NCI-H1417 treated with DMSO at 0.1 percent for 48 hours (cell line): Measurements from ENCODE around the gene TRIM9.

Source experiments
- DNase-seq: peaks from one replicate; lab custom pipeline; 2025; lab: John Stamatoyannopoulos, UW

TRIM9 gene

GRCh38 chr14:51094901-51095853 lies at the start of gene TRIM9:
Gene TRIM9 (minus strand): TSS chr14:51095105. CDS start chr14:51094939, 166 bp downstream.
- DNase-seq: peak; percentile 96

DNA sequence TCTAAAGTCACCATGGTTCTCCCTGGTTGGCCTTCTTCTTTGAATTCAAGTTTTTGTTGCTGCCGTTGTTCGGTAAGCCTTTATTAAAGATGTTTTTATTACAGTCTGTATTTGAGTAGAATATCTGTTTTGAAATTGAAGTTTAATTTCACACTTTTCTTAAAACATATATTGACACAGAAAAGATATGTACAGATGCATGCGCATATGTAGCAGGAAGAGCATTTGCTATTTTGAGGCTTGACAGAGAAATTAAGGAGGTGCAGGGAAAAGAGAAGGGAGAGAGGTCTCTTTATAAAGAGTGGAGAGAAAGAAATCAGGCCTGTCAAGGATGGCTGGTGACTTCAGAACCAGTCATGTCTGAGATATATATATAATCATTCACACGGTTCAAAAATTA lies 46.0 kb upstream of the TRIM9 start:
- DNase-seq: no peak

DNA sequence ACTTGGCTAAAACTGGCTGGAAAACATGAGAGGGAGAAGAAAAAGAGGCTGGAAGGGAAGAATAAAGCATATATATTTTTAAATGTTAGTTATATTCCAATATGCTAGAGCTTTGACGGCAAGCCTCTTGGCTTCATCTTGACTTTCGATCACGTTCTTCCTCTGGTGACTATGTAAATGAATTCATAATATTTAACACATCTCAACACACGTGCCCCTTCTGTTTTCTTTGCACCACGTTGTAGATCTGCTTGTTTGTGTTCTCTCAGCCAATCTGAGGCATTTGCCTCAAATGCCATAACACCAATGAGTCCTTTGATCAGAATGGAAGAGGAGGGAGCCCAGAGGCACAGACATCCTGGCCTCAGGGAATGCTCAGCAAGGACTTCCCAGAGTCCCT lies 45.4 kb upstream of the TRIM9 start:
- DNase-seq: no peak

GRCh38 chr14:51139121-51139681 lies 44.3 kb upstream of the TRIM9 start:
- no peak for DNase-seq

- no peak for DNase-seq
Measured at GRCh38 chr14:51138404-51139103, 43.6 kb upstream of the TRIM9 start.

DNA sequence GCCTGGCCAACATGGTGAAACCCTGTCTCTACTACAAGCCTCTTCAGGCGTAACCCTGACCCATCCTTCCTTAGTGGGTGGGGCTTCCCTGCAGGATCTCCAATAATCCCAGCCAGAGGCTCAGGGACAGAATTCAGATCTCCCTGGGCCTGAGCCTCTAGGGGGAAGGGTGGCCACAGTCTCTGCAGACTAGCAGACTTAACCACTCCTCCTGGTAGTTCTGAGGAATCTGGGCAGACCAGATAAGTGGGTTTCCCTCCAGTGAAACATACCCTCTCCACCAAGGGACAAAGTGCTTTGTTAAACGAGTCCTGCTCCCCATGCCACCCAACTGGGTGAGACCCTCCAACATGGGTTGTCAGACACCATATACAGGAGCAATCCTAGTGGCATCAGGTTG lies 36.6 kb upstream of the TRIM9 start:
- no peak for DNase-seq

GRCh38 chr14:51129130-51129529 lies 34.2 kb upstream of the TRIM9 start:
- no peak for DNase-seq

GRCh38 chr14:51124029-51124428 lies 29.1 kb upstream of the TRIM9 start:
- DNase-seq: no peak

- no peak for DNase-seq
Measured at GRCh38 chr14:51121096-51121495, 26.2 kb upstream of the TRIM9 start.

DNA sequence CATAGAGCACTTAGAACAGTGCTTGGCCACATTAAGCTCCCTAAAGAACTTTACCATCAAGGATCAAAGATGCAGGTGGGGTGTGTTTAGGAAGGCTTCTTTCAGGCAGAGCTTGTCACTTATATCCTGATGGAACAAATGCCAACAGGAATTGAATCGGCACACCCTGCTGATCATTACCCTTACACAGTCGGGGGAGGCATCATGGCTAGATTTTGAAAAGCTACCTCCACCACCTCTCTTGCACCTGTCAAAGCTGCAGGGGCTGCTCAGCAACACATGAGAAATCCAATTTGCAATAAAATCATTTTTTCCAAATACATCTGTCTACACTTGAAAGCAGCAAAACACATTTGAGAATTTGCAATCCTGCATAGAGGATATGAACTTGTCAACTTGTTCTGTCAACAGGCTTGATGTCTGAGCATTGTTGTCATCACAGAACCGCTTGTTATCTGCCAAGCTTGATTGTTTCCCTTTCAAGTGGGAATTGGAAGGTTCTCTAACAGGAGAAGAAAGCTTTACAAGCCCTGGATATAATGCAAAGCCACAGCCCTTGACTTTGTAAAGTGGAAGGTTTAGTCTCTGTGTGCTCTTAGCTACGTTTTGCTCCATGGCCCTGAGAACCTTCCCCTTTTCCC lies 24.6 kb upstream of the TRIM9 start:
- no peak for DNase-seq

DNA sequence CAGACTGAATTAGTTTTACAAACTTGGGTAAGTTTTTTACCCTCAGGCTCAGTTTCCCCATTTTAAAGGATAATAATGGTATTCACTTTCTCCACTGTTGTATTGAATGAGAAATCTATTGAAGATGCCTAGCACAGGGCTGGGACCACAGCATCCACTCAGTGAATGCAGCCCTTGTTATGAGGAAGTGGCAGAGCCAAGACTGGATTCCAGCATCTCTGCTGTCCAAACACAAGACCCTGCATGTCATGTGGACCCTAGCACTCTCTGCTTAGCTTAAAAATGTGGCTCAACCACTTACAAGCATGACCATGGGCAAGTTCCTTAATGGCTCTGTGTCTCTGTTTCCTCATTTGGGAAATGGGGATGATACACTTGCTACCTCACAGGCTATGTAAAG lies 24.1 kb upstream of the TRIM9 start:
- no peak for DNase-seq

DNA sequence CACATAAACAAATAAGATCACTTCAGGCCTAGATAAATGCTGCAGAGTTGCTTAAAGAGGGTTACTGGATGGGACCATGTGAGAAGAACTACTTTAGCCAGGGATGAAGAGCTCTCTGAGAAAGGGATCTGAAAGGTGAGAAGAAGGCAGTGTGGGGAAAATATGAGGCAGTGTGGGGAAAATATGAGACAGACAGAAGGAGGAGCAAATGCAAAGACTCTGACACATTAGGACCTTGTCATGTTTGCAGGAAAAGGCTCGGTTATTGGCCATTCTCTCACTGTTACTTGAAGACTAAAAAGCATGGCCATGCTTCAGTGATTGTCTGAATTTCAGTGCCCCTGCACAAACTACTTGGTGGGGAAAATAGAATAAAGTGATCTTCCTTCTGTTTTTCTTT lies 22.7 kb upstream of the TRIM9 start:
- DNase-seq: no peak

GRCh38 chr14:51116682-51117081 lies 21.8 kb upstream of the TRIM9 start:
- DNase-seq: no peak

DNA sequence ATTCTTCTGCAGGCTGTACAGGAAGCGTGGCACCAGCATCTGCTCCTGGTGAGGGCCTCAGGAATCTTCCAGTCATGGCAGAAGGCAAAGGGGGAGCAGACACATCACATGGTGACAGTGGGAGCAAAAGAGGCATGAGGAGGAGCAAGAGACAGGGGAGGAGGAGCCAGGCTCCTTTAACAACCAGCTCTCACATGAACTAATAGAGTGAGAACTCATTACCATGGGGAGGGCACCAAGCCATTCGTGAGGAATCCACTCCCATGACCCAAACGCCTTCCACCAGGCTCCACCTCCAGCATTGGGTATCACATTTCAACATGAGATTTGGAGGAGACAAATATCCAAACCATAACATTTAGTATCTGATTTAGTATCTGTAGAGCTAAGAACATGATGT lies 14.7 kb upstream of the TRIM9 start:
- no peak for DNase-seq

DNA sequence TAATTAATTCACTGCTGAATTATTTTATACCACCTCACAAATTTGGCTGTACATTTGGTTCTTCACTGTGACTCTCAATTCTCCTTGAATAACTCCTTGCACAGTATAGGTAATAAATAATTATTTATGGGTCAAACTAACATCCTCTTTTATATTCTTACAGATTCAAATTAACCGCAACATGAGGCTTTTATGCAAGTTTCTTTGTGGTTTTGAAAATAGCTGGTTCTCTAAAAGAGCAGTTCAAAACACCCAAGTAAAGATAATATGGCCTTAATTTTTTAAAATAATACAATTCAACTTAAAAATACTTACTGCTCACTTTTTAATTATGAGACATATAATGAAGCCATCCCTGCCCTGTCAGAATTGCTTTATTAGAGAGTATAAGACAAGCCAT lies 12.9 kb upstream of the TRIM9 start:
- no peak for DNase-seq

DNA sequence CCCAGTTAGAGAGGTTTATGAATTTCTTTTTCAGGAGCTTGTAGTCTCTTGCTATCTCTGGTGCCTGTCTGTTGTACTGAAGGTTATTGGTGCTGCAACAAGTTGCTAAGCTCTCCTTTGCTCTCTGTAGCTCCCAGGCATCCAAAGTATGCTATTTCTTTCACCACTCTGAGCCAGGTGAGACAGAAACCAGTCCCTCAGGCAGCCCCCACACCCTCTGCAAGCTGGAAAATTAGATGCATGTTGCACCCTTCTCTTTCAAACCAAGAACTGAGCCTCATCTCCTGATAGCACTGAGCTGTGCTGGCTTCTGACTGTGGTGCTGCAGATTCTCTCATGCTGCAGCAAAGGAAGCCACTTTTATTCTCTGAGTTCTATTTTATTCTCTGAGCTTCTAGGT lies 9.6 kb upstream of the TRIM9 start:
- no peak for DNase-seq

- DNase-seq: no peak
Measured at GRCh38 chr14:51097287-51097686, 2.4 kb upstream of the TRIM9 start.

- no peak for DNase-seq
Measured at GRCh38 chr14:51096870-51097269, 2.0 kb upstream of the TRIM9 start.

GRCh38 chr14:51095854-51096823 lies 1.2 kb upstream of the TRIM9 start:
- no peak for DNase-seq

DNA sequence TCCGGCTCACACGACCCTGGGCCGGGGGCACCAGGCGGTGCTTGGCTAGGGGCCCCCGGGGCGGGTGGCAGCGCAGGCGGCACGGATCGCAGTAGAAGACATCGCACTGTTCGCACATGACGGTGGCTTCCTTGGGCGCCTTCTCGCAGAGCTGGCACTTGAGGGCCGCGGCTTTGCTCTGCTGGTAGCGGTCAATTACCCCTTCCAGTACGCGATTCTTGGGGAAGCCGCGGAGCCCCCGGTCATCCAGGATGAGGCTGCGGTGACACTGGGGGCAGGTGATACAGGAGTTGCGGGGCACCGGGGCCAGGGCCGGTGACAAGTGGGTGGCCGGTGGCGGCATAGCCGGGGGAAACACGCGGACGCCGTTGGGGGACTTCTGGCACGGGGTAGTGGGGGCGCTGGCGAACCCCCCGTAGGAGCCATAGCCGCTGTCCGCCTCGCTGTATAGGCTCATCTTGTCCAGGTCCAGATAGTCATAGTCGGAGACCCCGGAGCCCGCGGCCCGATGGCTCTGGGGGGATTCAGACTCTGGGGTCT lies 553 bp downstream of the TRIM9 start:
- no peak for DNase-seq
